IMR-90 (cell line): ENCODE measurements around the gene FBXL14. TPM values are rescaled to one million over a fixed set of nuclear protein-coding genes. Genes with fewer than 3 reads are reported as not detected.
A peak's percentile ranks its signal among the peaks of the same experiment; 100 is the strongest.

Experiments
- ATAC-seq: fragments of 200-7000 bp; cut with Tn5 transposase; 2 replicates; pipeline ENCODE4 v1.9.1; 2020; ENCODE audit warnings: low read depth, mild to moderate bottlenecking, moderate library complexity
- BruUV-seq: library from RNA; stranded (reverse); fragments of 400-500 nt; replicated peaks from 2 replicates; lab custom pipeline; 2021; lab: Mats Ljungman, UMichigan
- CTCF ChIA-PET: fragments of 300-600 bp; formaldehyde crosslinking; extraction: SDS; loops from one replicate; lab custom pipeline; 2021; ENCODE audit warnings: antibody characterized with exemption; lab: Yijun Ruan, JAX
- POLR2A ChIA-PET: fragments of 300-600 bp; sonication (Branson Sonifier 250); formaldehyde crosslinking; loops from one replicate; lab custom pipeline; 2022; ENCODE audit warnings: antibody characterized with exemption; ENCODE audit not compliant: unreplicated experiment; lab: Charles Lee
- DNase-seq: peaks from one replicate; pipeline ENCODE4 v3.0.0; 2013
- H2AFZ ChIP-seq: replicated peaks from 2 replicates; pipeline ENCODE3; 2013; ENCODE audit warnings: low read length, mild to moderate bottlenecking; ENCODE audit not compliant: poor library complexity
- H2AK5ac ChIP-seq: 2 replicates; pipeline ENCODE4 v1.6.1; 2013; ENCODE audit warnings: low read depth, low read length, inconsistent platforms
- H2AK9ac ChIP-seq: replicated peaks from 2 replicates; pipeline ENCODE3; 2013; ENCODE audit warnings: mild to moderate bottlenecking, low read depth, low read length, moderate library complexity; ENCODE audit not compliant: poor library complexity
- H2BK120ac ChIP-seq: 2 replicates; pipeline ENCODE4 v1.6.1; 2013; ENCODE audit warnings: low read depth, low read length, inconsistent platforms
- H2BK15ac ChIP-seq: 3 replicates; pipeline ENCODE4 v1.6.1; 2013; ENCODE audit warnings: low read depth, low read length, inconsistent platforms
- H2BK20ac ChIP-seq: 2 replicates; pipeline ENCODE4 v1.6.1; 2013; ENCODE audit warnings: low read depth, mild to moderate bottlenecking, inconsistent platforms, low read length, moderate library complexity
- H2BK5ac ChIP-seq: 2 replicates; pipeline ENCODE4 v1.6.1; 2013; ENCODE audit warnings: mild to moderate bottlenecking, low read depth, low read length, inconsistent platforms; ENCODE audit not compliant: poor library complexity, severe bottlenecking
- H3K14ac ChIP-seq: replicated peaks from 2 replicates; pipeline ENCODE4 v1.6.1; 2013; ENCODE audit warnings: low read depth, low read length, inconsistent platforms
- H3K18ac ChIP-seq: 2 replicates; pipeline ENCODE4 v1.6.1; 2013; ENCODE audit warnings: low read depth, low read length, control low read depth
- H3K23ac ChIP-seq: 2 replicates; pipeline ENCODE4 v1.6.1; 2013; ENCODE audit warnings: low read depth, low read length, inconsistent platforms
- H3K27ac ChIP-seq: 2 replicates; pipeline ENCODE4 v1.5.1; 2013; ENCODE audit warnings: mild to moderate bottlenecking, control low read depth, low read length; ENCODE audit not compliant: insufficient read depth
- H3K27me3 ChIP-seq: 2 replicates; pipeline ENCODE4 v1.6.1; 2013; ENCODE audit warnings: low read length; ENCODE audit not compliant: control insufficient read depth, insufficient read depth
- H3K36me3 ChIP-seq: 2 replicates; pipeline ENCODE4 v1.6.1; 2013; ENCODE audit warnings: low read length, mixed read lengths; ENCODE audit not compliant: control insufficient read depth, insufficient read depth
- H3K4ac ChIP-seq: 2 replicates; pipeline ENCODE4 v1.6.1; 2013; ENCODE audit warnings: low read depth, low read length, inconsistent platforms
- H3K4me1 ChIP-seq: 2 replicates; pipeline ENCODE4 v1.6.1; 2013; ENCODE audit warnings: low read length, mixed read lengths; ENCODE audit not compliant: control insufficient read depth, insufficient read depth
- H3K4me2 ChIP-seq: 2 replicates; pipeline ENCODE4 v1.6.1; 2013; ENCODE audit warnings: low read depth, mild to moderate bottlenecking, control low read depth, low read length, moderate library complexity
- H3K4me3 ChIP-seq: 2 replicates; pipeline ENCODE4 v1.5.1; 2013; ENCODE audit warnings: low read depth, mild to moderate bottlenecking, control low read depth, low read length, moderate library complexity; ENCODE audit not compliant: insufficient read depth
- H3K56ac ChIP-seq: 2 replicates; pipeline ENCODE4 v1.6.1; 2013; ENCODE audit warnings: low read length, inconsistent platforms; ENCODE audit not compliant: insufficient read depth; ENCODE audit errors: extremely low read depth
- H3K79me1 ChIP-seq, 2 experiments: 2 replicates each; pipeline ENCODE4 v1.6.1; 2013; ENCODE audit warnings: low read length in 2 of 2, inconsistent platforms in 1 of 2, low read depth in 1 of 2
- H3K9ac ChIP-seq: 2 replicates; pipeline ENCODE4 v1.6.1; 2013; ENCODE audit warnings: low read depth, low read length, control low read depth
- H3K9me1 ChIP-seq: 2 replicates; pipeline ENCODE4 v1.6.1; 2013; ENCODE audit warnings: low read length, inconsistent platforms; ENCODE audit not compliant: insufficient read depth
- H3K9me3 ChIP-seq: 2 replicates; pipeline ENCODE4 v1.6.1; 2013; ENCODE audit warnings: low read length; ENCODE audit not compliant: control insufficient read depth, insufficient read depth
- H4K20me1 ChIP-seq: 2 replicates; pipeline ENCODE4 v1.6.1; 2013; ENCODE audit warnings: low read length, inconsistent platforms; ENCODE audit not compliant: insufficient read depth
- H4K5ac ChIP-seq: 2 replicates; pipeline ENCODE4 v1.6.1; 2013; ENCODE audit warnings: mild to moderate bottlenecking, low read depth, low read length, control low read depth
- H4K8ac ChIP-seq, 2 experiments: 2 replicates each; pipeline ENCODE4 v1.6.1; 2013; ENCODE audit warnings: low read depth in 2 of 2, low read length in 2 of 2, control low read depth in 1 of 2, inconsistent platforms in 1 of 2
- H4K91ac ChIP-seq: 2 replicates; pipeline ENCODE4 v1.6.1; 2013; ENCODE audit warnings: low read depth, low read length, inconsistent platforms; ENCODE audit not compliant: insufficient read depth
- BHLHE40 ChIP-seq: fragments of 150-350 bp; IDR thresholded peaks from 2 replicates; pipeline ENCODE4 v1.6.1; 2016; ENCODE audit warnings: mild to moderate bottlenecking, low read depth, low read length
- CEBPB ChIP-seq: IDR thresholded peaks from 2 replicates; pipeline ENCODE4 v1.6.1; 2012; ENCODE audit warnings: low read depth, low read length, improper control_type of control experiment
- CHD1 ChIP-seq: IDR thresholded peaks from 2 replicates; pipeline ENCODE4 v1.6.1; 2012; ENCODE audit warnings: low read depth, low read length, improper control_type of control experiment
- FOS ChIP-seq: fragments of 150-350 bp; IDR thresholded peaks from 2 replicates; pipeline ENCODE4 v1.6.1; 2016; ENCODE audit warnings: low read depth, low read length
- MAFK ChIP-seq: IDR thresholded peaks from 2 replicates; pipeline ENCODE4 v1.6.1; 2012; ENCODE audit warnings: low read depth, low read length, improper control_type of control experiment
- MAZ ChIP-seq: IDR thresholded peaks from 2 replicates; pipeline ENCODE4 v1.6.1; 2012; ENCODE audit warnings: low read depth, mild to moderate bottlenecking, low read length, improper control_type of control experiment, moderate library complexity, borderline replicate concordance
- MXI1 ChIP-seq: IDR thresholded peaks from 2 replicates; pipeline ENCODE4 v1.6.1; 2012; ENCODE audit warnings: low read depth, mild to moderate bottlenecking, low read length, moderate library complexity, borderline replicate concordance
- NFE2L2 ChIP-seq: fragments of 150-350 bp; IDR thresholded peaks from 2 replicates; pipeline ENCODE4 v1.6.1; 2016; ENCODE audit warnings: low read depth, mild to moderate bottlenecking, low read length
- POLR2A ChIP-seq: IDR thresholded peaks from 2 replicates; pipeline ENCODE4 v1.6.1; 2012; ENCODE audit warnings: mild to moderate bottlenecking, low read depth, low read length
- RAD21 ChIP-seq: IDR thresholded peaks from 2 replicates; pipeline ENCODE4 v1.6.1; 2012; ENCODE audit warnings: low read length, improper control_type of control experiment
- RCOR1 ChIP-seq: IDR thresholded peaks from 2 replicates; pipeline ENCODE4 v1.6.1; 2012; ENCODE audit warnings: mild to moderate bottlenecking, low read length, improper control_type of control experiment; ENCODE audit not compliant: insufficient replicate concordance
- RFX5 ChIP-seq: IDR thresholded peaks from 2 replicates; pipeline ENCODE4 v1.8.0; 2012; ENCODE audit warnings: low read depth, mild to moderate bottlenecking, low read length, moderate library complexity
- SMC3 ChIP-seq: fragments of 150-350 bp; IDR thresholded peaks from 2 replicates; pipeline ENCODE4 v1.6.1; 2016; ENCODE audit warnings: low read depth, mild to moderate bottlenecking, antibody characterized with exemption, low read length, moderate library complexity
- WGBS, 2 experiments: methylation state at CpG; one replicate each; pipeline versions ENCODE4 v1.1.5 to v1.1.7; 2013; ENCODE audit warnings: missing lambda C conversion rate in 2 of 2; ENCODE audit not compliant: insufficient read length in 1 of 2; ENCODE audit errors: extremely low coverage in 2 of 2; 5-methylcytosine and 5-hydroxymethylcytosine counted together
- dilution Hi-C: fragments of 300-500 bp; cut with HindIII; formaldehyde crosslinking; loops from one replicate; pipeline ENCODE4 v1.14.3; 2018; ENCODE audit warnings: low sequenced_read_pairs; ENCODE audit not compliant: unreplicated experiment
- in situ Hi-C: fragments of 300-500 bp; cut with MboI; formaldehyde crosslinking; loops from 3 replicates; pipeline ENCODE4 v1.14.3; 2019; ENCODE audit warnings: low sequenced_read_pairs, inconsistent platforms, mixed read lengths
- intact Hi-C: fragments of 100-400 bp; cut with micrococcal nuclease; formaldehyde crosslinking; loops from 2 replicates; pipeline ENCODE4 v1.10.0; 2022
- polyA plus RNA-seq, 3 experiments: library from polyadenylated mRNA; depleted of rRNA; stranded (reverse); fragments of >200 nt; gene quantifications; 2 replicates each; pipeline ENCODE4 v1.2.3, GENCODE V29; 2012; ENCODE audit warnings: low replicate concordance in 1 of 3
- total RNA-seq: library from RNA; depleted of rRNA; stranded (reverse); fragments of >200 nt; gene quantifications from 2 replicates; pipeline ENCODE4 v1.2.3, GENCODE V29; 2012
- TF ChIP-seq, protein P1 (sequence below): conservative IDR thresholded peaks from 2 replicates; pipeline ENCODE4 v1.5.1; 2012; ENCODE audit warnings: mild to moderate bottlenecking, low read depth, low read length, improper control_type of control experiment
- TF ChIP-seq, protein P2 (sequence below): fragments of 150-350 bp; IDR thresholded peaks from 2 replicates; pipeline ENCODE4 v1.6.1; 2017; ENCODE audit warnings: mild to moderate bottlenecking, antibody characterized with exemption, low read length, low read depth
- TF ChIP-seq, protein P3 (sequence below): fragments of 150-350 bp; IDR thresholded peaks from 2 replicates; pipeline ENCODE4 v1.6.1; 2016; ENCODE audit warnings: low read depth, mild to moderate bottlenecking, low read length, moderate library complexity, borderline replicate concordance

FBXL14 gene
- total and polyA plus RNA-seq, 2 of the 4 experiments (the other 2 are of a cell fraction) = 4.7 to 7.3 TPM

DNA sequence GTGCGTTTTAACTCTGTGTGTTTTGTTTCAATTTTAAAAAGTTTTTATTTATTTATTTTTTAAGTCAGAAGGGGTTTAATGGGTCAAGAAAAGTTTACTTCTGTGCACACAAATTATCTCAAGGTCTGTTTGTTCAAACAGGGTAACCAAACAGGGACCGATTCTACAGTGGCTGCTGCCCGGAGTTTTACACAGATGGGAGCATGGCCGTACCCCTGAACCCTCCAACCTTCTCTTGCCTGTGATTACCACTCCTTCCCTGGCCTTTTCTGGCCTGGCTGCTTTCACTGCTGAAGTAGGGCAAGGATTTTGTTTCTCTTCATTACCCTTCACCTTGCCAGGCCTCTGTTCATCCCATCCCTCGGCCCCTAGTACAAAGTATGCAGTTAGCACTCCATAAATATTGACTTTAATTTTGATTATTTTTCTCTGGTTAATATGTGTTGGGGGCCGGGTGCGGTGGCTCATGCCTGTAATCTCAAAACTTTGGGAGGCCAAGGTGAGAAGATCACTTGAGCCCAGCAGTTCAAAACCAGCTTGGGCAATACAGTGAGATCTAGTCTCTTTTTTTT is 15.8 kb upstream of the FBXL14 start:
- H2AK9ac ChIP-seq = peak overlapping the region; percentile 73
- intact Hi-C loops (no loop called here), in situ Hi-C loops (no loop called here), dilution Hi-C loops (no loop called here)
- peak overlapping the region; percentile 35; the same call in 1 of the 2 replicates for H2AK5ac ChIP-seq
- peaks cover 45% of the 10 kb centered on the region for H4K20me1 ChIP-seq
- H3K27ac ChIP-seq = no peak overlapping the region
- TF ChIP-seq NFE2L2 (no peak), CEBPB (no peak), RFX5 (no peak), MXI1 (no peak), RCOR1 (no peak), BHLHE40 (no peak), MAFK (no peak), MAZ (no peak), FOS (no peak), SMC3 (no peak), RAD21 (no peak), CHD1 (no peak), POLR2A (no peak)
- TF ChIP-seq, protein P1, sequence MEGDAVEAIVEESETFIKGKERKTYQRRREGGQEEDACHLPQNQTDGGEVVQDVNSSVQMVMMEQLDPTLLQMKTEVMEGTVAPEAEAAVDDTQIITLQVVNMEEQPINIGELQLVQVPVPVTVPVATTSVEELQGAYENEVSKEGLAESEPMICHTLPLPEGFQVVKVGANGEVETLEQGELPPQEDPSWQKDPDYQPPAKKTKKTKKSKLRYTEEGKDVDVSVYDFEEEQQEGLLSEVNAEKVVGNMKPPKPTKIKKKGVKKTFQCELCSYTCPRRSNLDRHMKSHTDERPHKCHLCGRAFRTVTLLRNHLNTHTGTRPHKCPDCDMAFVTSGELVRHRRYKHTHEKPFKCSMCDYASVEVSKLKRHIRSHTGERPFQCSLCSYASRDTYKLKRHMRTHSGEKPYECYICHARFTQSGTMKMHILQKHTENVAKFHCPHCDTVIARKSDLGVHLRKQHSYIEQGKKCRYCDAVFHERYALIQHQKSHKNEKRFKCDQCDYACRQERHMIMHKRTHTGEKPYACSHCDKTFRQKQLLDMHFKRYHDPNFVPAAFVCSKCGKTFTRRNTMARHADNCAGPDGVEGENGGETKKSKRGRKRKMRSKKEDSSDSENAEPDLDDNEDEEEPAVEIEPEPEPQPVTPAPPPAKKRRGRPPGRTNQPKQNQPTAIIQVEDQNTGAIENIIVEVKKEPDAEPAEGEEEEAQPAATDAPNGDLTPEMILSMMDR = no peak
- TF ChIP-seq, protein P2, sequence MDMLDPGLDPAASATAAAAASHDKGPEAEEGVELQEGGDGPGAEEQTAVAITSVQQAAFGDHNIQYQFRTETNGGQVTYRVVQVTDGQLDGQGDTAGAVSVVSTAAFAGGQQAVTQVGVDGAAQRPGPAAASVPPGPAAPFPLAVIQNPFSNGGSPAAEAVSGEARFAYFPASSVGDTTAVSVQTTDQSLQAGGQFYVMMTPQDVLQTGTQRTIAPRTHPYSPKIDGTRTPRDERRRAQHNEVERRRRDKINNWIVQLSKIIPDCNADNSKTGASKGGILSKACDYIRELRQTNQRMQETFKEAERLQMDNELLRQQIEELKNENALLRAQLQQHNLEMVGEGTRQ = no peak
- TF ChIP-seq, protein P3, sequence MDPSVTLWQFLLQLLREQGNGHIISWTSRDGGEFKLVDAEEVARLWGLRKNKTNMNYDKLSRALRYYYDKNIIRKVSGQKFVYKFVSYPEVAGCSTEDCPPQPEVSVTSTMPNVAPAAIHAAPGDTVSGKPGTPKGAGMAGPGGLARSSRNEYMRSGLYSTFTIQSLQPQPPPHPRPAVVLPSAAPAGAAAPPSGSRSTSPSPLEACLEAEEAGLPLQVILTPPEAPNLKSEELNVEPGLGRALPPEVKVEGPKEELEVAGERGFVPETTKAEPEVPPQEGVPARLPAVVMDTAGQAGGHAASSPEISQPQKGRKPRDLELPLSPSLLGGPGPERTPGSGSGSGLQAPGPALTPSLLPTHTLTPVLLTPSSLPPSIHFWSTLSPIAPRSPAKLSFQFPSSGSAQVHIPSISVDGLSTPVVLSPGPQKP = no peak
- H3K56ac ChIP-seq = no peak overlapping the region
- no peak overlapping the region for H3K4me3 ChIP-seq
- no peak overlapping the region; a peak in 1 of 4 replicates for H4K8ac ChIP-seq
- H2BK20ac ChIP-seq = no peak overlapping the region
- peaks cover 21 to 91% of the 10 kb centered on the region in 2 experiments for H3K79me1 ChIP-seq
- H2BK120ac ChIP-seq = no peak overlapping the region
- POLR2A ChIA-PET = no interaction called here
- DNase-seq (no peak), ATAC-seq (no peak)
- H3K4me1 ChIP-seq = peaks cover 13% of the 10 kb centered on the region
- no peaks in the 10 kb centered on the region for H3K9me3 ChIP-seq
- H3K23ac ChIP-seq = no peak overlapping the region
- no peak overlapping the region for H2AFZ ChIP-seq
- H4K5ac ChIP-seq = no peak overlapping the region
- peak overlapping the region; percentile 29; the same call in 1 of the 2 replicates for H3K4ac ChIP-seq
- no peaks in the 10 kb centered on the region; the same call in 1 of the 2 replicates for H3K36me3 ChIP-seq
- BruUV-seq = no TSS peak
- H3K14ac ChIP-seq = no peak overlapping the region; the same call in 1 of the 2 replicates
- peak overlapping the region; percentile 31; the same call in 1 of the 2 replicates for H4K91ac ChIP-seq
- WGBS, 2 experiments = no CpG with 5 or more reads among the region's 7 CpGs
- no peak overlapping the region for H3K4me2 ChIP-seq
- no peak overlapping the region for H3K9ac ChIP-seq
- CTCF ChIA-PET = interaction anchor here (0.9 kb wide), 1 partner anchor 492 kb away, joined by 3 read pairs; no protein-coding TSS in a partner anchor
- H2BK5ac ChIP-seq = no peak overlapping the region
- no peak overlapping the region for H2BK15ac ChIP-seq
- no peaks in the 10 kb centered on the region for H3K27me3 ChIP-seq
- peaks cover 20% of the 10 kb centered on the region for H3K9me1 ChIP-seq
- H3K18ac ChIP-seq = no peak overlapping the region
